OCI-LY7 (cell line): ENCODE measurements around the gene ARRDC2.

ENCODE experiments used
- EZH2phosphoT487 ChIP-seq: fragments of 200-600 bp; sonication (generic); IDR thresholded peaks from 2 replicates; pipeline ENCODE4 v1.6.1; 2018; ENCODE audit warnings: low read depth, borderline replicate concordance, mild to moderate bottlenecking, mixed run types, antibody characterized with exemption, low read length, moderate library complexity, mixed read lengths
- TF ChIP-seq, protein P1 (sequence below): fragments of 200-600 bp; sonication (generic); conservative IDR thresholded peaks from 2 replicates; pipeline ENCODE4 v1.5.1; 2014; ENCODE audit warnings: mild to moderate bottlenecking, antibody characterized with exemption, low read length, moderate library complexity, mixed read lengths

DNA sequence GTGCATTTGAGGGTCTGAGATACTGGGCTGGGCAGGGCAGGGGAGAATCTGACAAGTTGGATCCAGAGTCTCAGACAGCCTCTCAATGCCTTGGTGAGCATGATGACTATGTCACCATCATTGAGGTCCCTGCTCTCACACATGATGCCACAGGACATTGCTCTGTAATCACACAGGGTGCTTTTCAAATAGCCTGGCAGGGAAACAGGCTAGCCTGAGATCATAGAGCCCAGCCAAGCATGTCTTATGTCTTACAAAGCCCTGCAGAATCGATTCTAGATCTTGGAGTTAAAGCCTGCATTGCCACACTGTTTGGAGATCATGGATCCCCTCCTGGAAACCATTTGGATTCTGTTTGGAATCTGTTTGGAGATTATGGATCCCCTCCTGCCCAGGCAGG is 35.7 kb upstream of the ARRDC2 start:
- TF ChIP-seq, protein P1, sequence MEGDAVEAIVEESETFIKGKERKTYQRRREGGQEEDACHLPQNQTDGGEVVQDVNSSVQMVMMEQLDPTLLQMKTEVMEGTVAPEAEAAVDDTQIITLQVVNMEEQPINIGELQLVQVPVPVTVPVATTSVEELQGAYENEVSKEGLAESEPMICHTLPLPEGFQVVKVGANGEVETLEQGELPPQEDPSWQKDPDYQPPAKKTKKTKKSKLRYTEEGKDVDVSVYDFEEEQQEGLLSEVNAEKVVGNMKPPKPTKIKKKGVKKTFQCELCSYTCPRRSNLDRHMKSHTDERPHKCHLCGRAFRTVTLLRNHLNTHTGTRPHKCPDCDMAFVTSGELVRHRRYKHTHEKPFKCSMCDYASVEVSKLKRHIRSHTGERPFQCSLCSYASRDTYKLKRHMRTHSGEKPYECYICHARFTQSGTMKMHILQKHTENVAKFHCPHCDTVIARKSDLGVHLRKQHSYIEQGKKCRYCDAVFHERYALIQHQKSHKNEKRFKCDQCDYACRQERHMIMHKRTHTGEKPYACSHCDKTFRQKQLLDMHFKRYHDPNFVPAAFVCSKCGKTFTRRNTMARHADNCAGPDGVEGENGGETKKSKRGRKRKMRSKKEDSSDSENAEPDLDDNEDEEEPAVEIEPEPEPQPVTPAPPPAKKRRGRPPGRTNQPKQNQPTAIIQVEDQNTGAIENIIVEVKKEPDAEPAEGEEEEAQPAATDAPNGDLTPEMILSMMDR = no peak
- no peak for TF ChIP-seq EZH2phosphoT487
